ENCODE data around the gene OLAH.
A peak's percentile ranks its signal among the peaks of the same experiment; 100 is the strongest.

Gene OLAH

DNA sequence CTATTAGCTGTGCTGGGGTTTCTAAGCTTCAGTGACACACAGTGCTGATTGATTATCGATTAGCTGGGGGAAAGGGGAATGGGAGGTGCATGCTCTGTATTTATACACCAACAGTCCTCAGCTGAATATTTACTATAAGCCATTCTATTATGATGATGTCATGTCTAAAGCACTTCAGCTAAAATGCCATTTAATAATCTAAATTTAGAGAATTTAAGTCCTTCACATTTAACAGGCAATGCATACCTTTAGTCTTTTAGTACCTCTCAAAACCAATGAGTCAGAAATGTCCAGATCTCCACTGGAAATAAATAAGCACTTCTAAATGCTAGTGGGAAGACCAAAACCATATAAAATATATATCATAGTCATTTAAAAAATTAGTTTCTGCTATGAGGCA, 78.0 kb downstream of the OLAH start:
- no CpG with 5 or more reads among the region's 1 CpG for WGBS
- H3K4me3 ChIP-seq (ENCODE audit: insufficient read depth in 1 of 2, low read depth in 1 of 2, low read length in 2 of 2): no peak overlapping the region

DNA sequence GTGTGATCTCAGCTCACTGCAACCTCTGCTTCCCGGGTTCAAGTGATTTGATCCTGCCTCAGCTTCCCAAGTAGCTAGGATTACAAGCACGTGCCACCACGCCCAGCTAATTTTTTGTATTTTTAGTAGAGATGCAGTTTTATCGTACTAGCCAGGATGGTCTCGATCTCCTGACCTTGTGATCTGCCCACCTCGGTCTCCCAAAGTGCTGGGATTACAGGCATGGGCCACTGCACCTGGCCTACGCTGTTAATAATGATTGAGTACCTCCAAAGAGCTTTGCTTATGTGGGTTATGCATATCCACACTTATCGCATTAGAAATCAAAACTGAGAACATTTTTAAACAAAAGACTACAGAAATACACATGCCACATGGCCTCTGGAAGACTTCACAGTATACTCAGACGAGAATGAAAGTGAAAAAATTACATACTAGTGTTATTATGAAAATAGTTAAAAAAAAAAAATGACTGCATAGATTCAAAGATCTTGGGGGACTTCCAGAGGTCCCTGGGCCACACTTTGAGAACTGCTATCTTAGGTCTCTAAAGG, 78.8 kb downstream of the OLAH start:
- Histone ChIP-seq H2BK15ac (ENCODE audit: low read depth, poor library complexity, severe bottlenecking) (no peak overlapping the region), H3K9me3 (ENCODE audit: control insufficient read depth, low read length) (no peaks in the 10 kb centered on the region), H3K14ac (ENCODE audit: low read length in 2 of 2) (no peak overlapping the region), H4K8ac (ENCODE audit: low read length) (no peak overlapping the region), H3K27ac (ENCODE audit: low read length, poor library complexity, severe bottlenecking) (no peak overlapping the region), H3K18ac (ENCODE audit: low read depth in 1 of 2, low read length in 2 of 2) (no peak overlapping the region), H3K4me3 (ENCODE audit: insufficient read depth in 1 of 2, low read depth in 1 of 2, low read length in 2 of 2) (no peak overlapping the region), H2BK12ac (ENCODE audit: low read length in 2 of 2) (no peak overlapping the region), H3K9ac (ENCODE audit: low read length) (no peak overlapping the region), H3K4me1 (ENCODE audit: control insufficient read depth, insufficient read depth, low read depth, low read length) (peaks cover 2% of the 10 kb centered on the region), H3K79me1 (replicated peaks; ENCODE audit: low read length, poor library complexity, severe bottlenecking) (peaks cover 9% of the 10 kb centered on the region), H3K23ac (ENCODE audit: low read length in 2 of 2) (no peak overlapping the region), H4K91ac (ENCODE audit: low read length) (no peak overlapping the region), H2BK120ac (ENCODE audit: low read depth, low read length) (no peak overlapping the region), H3K4ac (ENCODE audit: low read depth in 1 of 2, low read length in 2 of 2) (no peak overlapping the region), H2AFZ (ENCODE audit: low read depth, low read length) (no peak overlapping the region), H3K4me2 (ENCODE audit: low read length, poor library complexity, severe bottlenecking) (no peak overlapping the region), H2BK5ac (ENCODE audit: low read depth, low read length, poor library complexity, severe bottlenecking) (no peak overlapping the region), H2AK5ac (ENCODE audit: low read length, severe bottlenecking) (no peak overlapping the region), H3K36me3 (ENCODE audit: control insufficient read depth in 1 of 2, insufficient read depth in 2 of 2, low read depth in 1 of 2, low read length in 2 of 2) (peaks cover 35 to 54% of the 10 kb centered on the region in 2 experiments), H3K27me3 (ENCODE audit: control insufficient read depth in 1 of 2, insufficient read depth in 1 of 2, low read length in 2 of 2) (no peaks in the 10 kb centered on the region)
- 93% methylated on average over 7 of the region's 9 CpGs for WGBS
- peak; percentile 36 for DNase-seq

More for the DNA sequence above, 78.0 kb downstream of the OLAH start:
- Histone ChIP-seq H3K4me1 (ENCODE audit: control insufficient read depth, insufficient read depth, low read depth, low read length) (peaks cover 2% of the 10 kb centered on the region), H3K18ac (ENCODE audit: low read depth in 1 of 2, low read length in 2 of 2) (no peak overlapping the region), H2BK12ac (ENCODE audit: low read length in 2 of 2) (no peak overlapping the region), H3K27me3 (ENCODE audit: control insufficient read depth in 1 of 2, insufficient read depth in 1 of 2, low read length in 2 of 2) (no peaks in the 10 kb centered on the region), H3K23ac (ENCODE audit: low read length in 2 of 2) (no peak overlapping the region), H2BK5ac (ENCODE audit: low read depth, low read length, poor library complexity, severe bottlenecking) (no peak overlapping the region), H3K4ac (ENCODE audit: low read depth in 1 of 2, low read length in 2 of 2) (no peak overlapping the region), H2BK120ac (ENCODE audit: low read depth, low read length) (no peak overlapping the region), H3K27ac (ENCODE audit: low read length, poor library complexity, severe bottlenecking) (no peak overlapping the region), H2AFZ (ENCODE audit: low read depth, low read length) (no peak overlapping the region), H2BK15ac (ENCODE audit: low read depth, poor library complexity, severe bottlenecking) (no peak overlapping the region), H3K36me3 (ENCODE audit: control insufficient read depth in 1 of 2, insufficient read depth in 2 of 2, low read depth in 1 of 2, low read length in 2 of 2) (peaks cover 30 to 59% of the 10 kb centered on the region in 2 experiments), H3K4me2 (ENCODE audit: low read length, poor library complexity, severe bottlenecking) (no peak overlapping the region), H3K14ac (ENCODE audit: low read length in 2 of 2) (no peak overlapping the region), H2AK5ac (ENCODE audit: low read length, severe bottlenecking) (no peak overlapping the region), H3K9ac (ENCODE audit: low read length) (no peak overlapping the region), H4K91ac (ENCODE audit: low read length) (no peak overlapping the region), H3K9me3 (ENCODE audit: control insufficient read depth, low read length) (no peaks in the 10 kb centered on the region), H4K8ac (ENCODE audit: low read length) (no peak overlapping the region), H3K79me1 (replicated peaks; ENCODE audit: low read length, poor library complexity, severe bottlenecking) (peaks cover 12% of the 10 kb centered on the region)
- no peak for DNase-seq
